Measurements from ENCODE around the gene IFITM10.

The IFITM10 gene

GRCh38 chr11:1734641-1735081, 15.7 kb downstream of the IFITM10 start:
- H3K4me3 ChIP-seq (ENCODE audit: low read depth, low read length): no peak overlapping the region
- no peak for DNase-seq (ENCODE audit: low read depth)
- TF ChIP-seq CTCF (IDR thresholded peaks at IDR 0.05; ENCODE audit: insufficient read depth, low read depth, low read length, missing control alignments): no peak

GRCh38 chr11:1733716-1734640, 16.4 kb downstream of the IFITM10 start:
- DNase-seq (ENCODE audit: low read depth): no peak
- no peak overlapping the region for H3K4me3 ChIP-seq (ENCODE audit: low read depth, low read length)
- no peak for TF ChIP-seq CTCF (IDR thresholded peaks at IDR 0.05; ENCODE audit: insufficient read depth, low read depth, low read length, missing control alignments)

DNA sequence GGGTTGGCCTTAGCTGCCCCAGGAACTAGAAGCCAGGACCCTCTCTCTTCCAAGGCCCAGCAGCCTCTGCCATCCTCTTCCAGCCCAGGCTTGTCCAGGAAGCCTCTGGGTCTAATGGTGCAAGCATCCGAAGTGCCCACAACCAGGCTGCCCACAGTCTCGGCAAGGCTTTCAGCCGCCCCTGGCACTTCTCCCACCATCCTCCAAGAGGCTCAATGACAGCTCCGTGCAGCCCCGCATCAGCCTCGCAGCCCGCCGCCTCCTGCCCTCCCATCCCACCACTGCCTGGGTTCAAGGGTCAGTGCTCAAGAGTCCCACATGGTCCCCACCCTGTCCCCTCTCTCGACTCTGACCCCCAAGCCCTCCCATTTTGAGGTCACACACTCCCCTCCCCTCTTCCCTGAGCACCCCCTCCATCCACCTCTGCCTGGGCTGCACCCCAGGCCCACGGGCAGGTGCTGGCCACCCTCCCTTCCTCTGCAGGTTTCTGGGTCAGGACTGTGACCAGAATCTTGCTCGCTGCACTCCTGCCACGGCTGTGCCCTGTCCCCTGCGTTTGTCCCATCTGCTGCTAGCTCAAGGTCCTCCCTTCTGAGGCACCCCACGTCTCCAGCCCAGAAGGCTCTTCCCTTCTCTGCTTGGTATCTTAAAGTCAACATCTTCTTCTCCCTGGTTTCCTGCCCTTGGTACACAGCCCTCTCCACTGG, 17.2 kb downstream of the IFITM10 start:
- TF ChIP-seq CTCF (IDR thresholded peaks at IDR 0.05; ENCODE audit: insufficient read depth, low read depth, low read length, missing control alignments): no peak
- H3K4me3 ChIP-seq (ENCODE audit: low read depth, low read length): no peak overlapping the region
- no peak for DNase-seq (ENCODE audit: low read depth)

- no peak for DNase-seq (ENCODE audit: low read depth)
- no peak for TF ChIP-seq CTCF (IDR thresholded peaks at IDR 0.05; ENCODE audit: insufficient read depth, low read depth, low read length, missing control alignments)
- no peak overlapping the region for H3K4me3 ChIP-seq (ENCODE audit: low read depth, low read length)
Measured at GRCh38 chr11:1732418-1733008, 17.9 kb downstream of the IFITM10 start.

GRCh38 chr11:1731451-1732059, 18.8 kb downstream of the IFITM10 start:
- no peak overlapping the region for H3K4me3 ChIP-seq (ENCODE audit: low read depth, low read length)
- no peak for DNase-seq (ENCODE audit: low read depth)
- TF ChIP-seq CTCF (IDR thresholded peaks at IDR 0.05; ENCODE audit: insufficient read depth, low read depth, low read length, missing control alignments): no peak

DNA sequence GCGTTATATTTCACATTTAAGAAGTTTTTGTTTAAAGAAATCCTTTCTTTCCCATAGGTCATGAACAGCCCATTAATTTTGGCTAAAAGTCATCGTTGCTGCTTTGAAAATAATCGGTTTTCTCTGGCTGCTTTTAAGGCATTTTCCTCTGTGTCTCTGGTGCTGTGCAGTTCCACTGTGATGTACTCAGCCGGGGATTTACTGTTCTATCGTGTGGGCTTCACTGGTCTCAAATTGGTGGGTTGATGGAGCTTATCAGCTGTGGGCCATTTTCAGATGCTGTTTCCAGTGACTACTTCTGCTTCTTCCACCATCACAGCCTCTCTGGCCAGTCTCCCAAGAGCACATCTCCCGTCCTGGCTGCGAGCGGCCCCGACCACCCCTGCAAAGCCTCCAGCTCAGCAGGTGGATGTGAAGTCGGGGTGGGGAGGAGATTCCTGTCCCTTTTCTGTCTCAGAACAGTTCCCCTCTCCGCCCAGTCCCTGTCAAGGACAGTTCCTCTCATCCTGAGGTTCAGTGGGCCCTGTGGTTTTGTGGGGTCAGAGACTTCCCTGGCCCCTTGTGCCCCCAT, 20.3 kb downstream of the IFITM10 start:
- H3K4me3 ChIP-seq (ENCODE audit: low read depth, low read length): no peak overlapping the region
- no peak for TF ChIP-seq CTCF (IDR thresholded peaks at IDR 0.05; ENCODE audit: insufficient read depth, low read depth, low read length, missing control alignments)
- DNase-seq (ENCODE audit: low read depth): no peak
